NCI-H1694 (cell line): ENCODE data around the gene FAT4.
A peak's percentile ranks its signal among the peaks of the same experiment; 100 is the strongest.

ENCODE experiments used
- DNase-seq: peaks from one replicate; lab custom pipeline; 2025; lab: John Stamatoyannopoulos, UW

FAT4 gene, protein sequence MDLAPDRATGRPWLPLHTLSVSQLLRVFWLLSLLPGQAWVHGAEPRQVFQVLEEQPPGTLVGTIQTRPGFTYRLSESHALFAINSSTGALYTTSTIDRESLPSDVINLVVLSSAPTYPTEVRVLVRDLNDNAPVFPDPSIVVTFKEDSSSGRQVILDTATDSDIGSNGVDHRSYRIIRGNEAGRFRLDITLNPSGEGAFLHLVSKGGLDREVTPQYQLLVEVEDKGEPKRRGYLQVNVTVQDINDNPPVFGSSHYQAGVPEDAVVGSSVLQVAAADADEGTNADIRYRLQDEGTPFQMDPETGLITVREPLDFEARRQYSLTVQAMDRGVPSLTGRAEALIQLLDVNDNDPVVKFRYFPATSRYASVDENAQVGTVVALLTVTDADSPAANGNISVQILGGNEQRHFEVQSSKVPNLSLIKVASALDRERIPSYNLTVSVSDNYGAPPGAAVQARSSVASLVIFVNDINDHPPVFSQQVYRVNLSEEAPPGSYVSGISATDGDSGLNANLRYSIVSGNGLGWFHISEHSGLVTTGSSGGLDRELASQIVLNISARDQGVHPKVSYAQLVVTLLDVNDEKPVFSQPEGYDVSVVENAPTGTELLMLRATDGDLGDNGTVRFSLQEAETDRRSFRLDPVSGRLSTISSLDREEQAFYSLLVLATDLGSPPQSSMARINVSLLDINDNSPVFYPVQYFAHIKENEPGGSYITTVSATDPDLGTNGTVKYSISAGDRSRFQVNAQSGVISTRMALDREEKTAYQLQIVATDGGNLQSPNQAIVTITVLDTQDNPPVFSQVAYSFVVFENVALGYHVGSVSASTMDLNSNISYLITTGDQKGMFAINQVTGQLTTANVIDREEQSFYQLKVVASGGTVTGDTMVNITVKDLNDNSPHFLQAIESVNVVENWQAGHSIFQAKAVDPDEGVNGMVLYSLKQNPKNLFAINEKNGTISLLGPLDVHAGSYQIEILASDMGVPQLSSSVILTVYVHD (N-terminal part only)

GRCh38 chr4:125314676-125315575 lies at the start of gene FAT4:
TSS of gene FAT4 (plus strand) at chr4:125314955. CDS start at chr4:125316412, 1,457 bp downstream.
- peak; percentile 67 for DNase-seq

GRCh38 chr4:125265846-125266245 lies 48.9 kb upstream of the FAT4 start:
- DNase-seq, result no peak

DNA sequence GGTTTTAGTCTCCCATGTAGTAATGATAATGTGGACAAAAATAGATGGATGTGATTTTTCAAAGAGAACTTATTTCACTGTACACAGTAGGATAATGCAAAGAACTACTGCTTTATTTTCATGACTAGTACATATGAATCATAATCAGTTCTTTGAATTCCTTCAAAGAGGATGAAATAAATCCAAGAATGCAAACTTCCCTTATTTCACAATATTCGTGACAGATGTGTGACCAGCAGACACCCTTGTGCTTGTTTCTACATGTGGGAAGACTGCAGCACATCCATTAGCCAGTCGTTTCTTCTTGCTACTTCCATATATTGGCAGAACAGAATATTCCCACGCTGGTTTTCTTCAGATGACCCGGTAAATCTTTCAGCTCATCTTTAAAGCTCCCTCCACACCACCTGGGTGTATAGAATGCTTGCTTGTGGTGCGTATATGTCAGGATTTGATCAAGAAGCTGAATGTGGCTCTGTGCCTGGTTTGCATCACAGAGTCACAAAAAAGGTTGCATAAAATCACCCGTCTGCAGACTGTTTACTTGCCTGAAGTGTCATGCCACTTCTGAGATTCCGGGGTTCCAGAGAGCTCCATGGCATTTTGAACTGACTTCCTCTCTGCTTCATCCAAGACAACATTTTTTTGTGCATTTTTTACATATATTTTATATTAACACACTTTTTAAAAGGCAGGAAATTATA lies 47.7 kb upstream of the FAT4 start:
- no peak for DNase-seq

DNA sequence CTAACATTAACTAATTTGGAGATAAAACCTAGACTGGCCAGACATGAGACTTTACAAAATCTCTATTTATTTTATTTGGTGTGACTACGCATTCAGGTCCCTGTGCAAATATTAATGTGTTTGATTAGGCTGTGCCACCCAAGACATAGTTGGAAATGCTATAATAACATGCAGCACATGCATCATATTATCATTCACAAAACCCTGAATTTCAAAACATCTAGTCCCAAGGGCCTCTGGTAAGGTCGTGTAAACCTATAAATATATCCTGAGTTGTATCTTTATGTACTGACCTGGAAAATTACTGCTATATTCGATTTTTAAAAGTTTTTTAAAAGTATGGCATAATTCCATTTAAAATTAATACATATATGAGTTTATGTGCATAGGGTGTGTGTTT lies 47.1 kb upstream of the FAT4 start:
- no peak for DNase-seq

DNA sequence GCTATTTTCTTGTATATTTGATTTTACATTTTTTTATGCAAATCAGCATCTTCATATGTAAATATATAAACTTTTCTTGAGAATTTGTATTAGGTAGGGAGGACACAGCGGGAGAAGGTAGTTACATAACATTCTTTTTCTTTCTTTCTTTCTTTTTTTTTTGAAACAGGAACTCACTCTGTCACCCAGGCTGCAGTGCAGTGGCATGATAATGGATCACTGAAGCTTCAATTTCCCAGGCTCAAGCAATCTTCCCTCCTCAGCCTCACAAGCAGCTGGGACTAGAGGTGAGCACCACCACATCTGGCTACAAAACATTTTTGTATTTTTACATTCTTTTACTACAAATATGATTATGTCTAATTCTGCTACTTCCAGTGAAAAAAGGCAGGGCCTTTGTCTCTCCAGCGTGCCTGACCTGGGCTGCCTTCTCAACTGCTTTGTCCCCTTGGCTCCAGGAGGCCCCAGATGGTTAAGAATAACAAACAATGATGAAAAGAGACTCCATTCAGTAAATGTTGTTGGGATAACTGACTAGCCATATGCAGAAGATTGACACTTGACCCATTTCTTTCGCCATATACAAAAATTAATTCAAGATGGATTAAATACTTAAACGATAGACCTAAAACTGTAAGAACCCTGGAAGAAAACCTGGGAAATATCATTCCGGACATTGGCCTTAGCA lies 46.5 kb upstream of the FAT4 start:
- no peak for DNase-seq

DNA sequence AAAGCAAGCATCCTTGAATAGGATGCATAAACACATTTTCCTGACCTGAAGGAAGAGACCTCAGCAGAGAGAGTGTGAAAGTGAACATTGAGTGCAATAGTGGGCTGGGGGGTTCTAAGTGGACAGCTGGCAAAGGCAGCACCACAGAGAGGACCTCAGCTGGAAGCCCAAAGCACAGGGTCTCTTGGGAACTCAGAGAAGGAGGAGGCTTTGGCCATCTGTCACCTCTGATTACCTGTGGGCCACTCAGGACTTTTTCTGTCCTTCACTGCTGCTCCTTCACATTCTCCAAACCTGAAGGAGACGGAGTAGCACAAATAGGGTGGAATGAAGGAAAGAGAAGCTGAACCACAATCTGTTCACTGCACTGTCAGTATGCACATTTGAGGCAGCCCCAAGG lies 37.9 kb upstream of the FAT4 start:
- DNase-seq, result no peak

- no peak for DNase-seq
These were observed 37.0 kb upstream of the FAT4 start for GRCh38 chr4:125277790-125278189.

DNA sequence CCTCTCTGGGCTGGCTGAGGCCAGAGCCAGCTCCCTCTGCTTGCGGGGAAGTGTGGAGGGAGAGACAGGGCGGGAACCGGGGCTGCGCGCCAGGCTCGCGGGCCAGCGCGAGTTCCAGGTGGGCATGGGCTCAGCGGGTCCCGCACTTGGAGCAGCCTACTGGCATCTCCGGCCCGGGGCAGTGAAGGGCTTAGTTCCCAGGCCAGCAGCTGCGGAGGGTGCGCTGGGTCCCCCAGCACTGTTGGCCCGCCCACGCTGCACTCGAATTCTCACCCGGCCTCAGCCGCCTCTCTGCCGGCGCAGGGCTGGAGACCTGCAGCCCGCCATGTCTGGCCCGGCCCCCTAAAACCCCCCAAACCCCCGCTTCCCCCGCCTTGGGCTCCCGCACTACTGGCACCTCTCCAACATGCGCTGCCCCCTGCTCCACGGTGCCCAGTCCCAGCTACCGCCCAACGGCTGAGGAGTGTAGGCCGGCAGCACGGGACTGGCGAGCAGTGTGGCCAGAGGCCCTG lies 33.8 kb upstream of the FAT4 start:
- no peak for DNase-seq

- DNase-seq, result no peak
These were observed 31.0 kb upstream of the FAT4 start for GRCh38 chr4:125283707-125284279.

DNA sequence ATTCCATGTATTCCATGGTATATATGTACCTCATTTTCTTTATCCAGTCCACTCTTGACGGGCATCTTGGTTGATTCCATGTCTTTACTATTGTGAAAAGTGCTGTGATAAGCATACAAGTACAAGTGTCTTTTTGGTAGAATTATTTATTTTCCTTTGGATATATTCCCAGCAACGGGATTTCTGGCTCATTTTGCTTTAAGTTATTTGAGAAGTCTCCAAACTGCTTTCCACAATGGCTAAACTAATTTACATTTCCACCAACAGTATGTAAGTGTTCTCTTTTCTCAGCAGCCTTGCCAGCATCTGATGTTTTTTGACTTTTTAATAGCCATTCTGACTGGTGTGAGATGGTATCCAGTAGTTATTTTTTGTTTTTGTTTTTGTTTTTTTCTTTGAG lies 17.6 kb upstream of the FAT4 start:
- no peak for DNase-seq

DNA sequence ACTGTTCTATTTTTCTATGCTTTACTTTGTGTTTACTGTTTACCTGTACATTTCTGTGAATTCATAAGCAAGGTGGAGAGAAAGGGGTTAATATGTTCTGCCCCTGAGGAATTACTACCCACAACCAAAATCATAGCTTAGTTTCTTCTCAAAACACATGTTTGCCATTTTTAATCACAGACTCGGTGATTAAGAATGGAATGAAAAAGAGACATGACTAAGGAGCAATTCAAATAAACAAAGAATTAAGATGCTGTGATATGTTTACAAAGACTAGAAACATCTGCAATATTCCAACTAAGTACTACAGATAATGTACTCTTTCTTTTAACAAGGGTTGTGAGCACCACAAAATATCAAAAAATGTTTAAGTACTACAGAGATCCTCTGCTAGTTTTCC lies 11.7 kb upstream of the FAT4 start:
- no peak for DNase-seq

GRCh38 chr4:125303821-125304220 lies 10.9 kb upstream of the FAT4 start:
- no peak for DNase-seq

DNA sequence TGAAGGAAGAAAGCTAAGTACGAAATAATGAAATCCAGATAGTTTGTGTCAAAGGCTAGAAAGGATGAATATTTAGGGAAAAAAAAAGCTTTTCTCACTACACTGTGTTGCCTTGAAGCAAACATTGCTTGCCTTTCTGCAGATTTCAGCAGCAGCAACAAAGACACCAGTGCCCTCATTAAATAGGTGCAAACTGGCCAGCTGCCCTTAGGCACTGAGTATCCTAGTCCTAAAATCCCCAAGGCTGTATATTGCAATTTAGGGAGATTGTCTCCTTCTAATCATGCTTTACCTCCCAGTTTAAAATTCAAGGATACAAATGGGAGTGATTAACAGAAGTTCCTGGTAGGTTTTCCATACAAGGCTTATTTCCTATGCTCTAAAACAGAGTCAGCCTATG lies 8.6 kb upstream of the FAT4 start:
- no peak for DNase-seq

DNA sequence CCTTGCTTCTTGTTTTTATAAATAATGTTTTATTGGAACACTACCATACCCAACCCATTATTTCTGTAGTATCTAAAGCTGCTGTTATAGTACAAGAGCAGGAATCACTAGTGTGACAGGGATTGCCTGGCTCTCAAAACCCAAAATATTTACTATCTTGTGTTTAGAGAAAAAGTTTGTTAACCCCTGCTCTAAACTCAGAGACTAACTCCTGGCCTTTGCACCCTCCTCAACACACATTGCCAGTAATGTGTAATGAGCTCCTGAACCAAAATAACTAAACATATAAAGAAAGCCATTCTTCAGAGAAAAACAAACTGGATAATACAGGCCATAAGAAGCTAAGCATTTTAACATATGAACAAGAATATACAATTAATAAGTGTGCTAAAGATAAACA lies 8.2 kb upstream of the FAT4 start:
- DNase-seq, result no peak

DNA sequence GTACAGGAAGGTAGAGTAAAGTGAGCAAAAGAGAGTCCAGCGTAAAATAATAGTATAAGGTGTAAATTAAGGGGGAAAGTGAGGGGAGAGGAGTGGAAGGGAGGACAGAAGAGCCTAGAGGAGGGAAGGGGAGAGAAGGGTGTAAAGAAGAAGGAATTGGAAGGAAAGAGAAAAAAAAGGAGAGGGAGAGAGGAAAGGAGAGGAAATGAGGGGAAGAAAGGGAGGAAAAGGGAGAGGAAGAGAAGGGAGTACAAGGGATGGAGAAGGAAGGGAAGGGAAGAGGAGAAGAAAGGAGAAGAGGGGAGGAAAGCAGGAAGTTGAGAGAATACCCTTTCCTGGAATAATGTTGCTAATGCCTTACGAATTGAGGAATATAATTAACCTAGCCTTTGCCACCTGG lies 3.3 kb upstream of the FAT4 start:
- no peak for DNase-seq

- peak; percentile 86 for DNase-seq
These were observed 1.3 kb upstream of the FAT4 start for GRCh38 chr4:125313497-125313896.

- no peak for DNase-seq
These were observed 627 bp upstream of the FAT4 start for GRCh38 chr4:125313989-125314667.

GRCh38 chr4:125315576-125316400 lies 1.0 kb downstream of the FAT4 start:
- DNase-seq, result peak; percentile 5

DNA sequence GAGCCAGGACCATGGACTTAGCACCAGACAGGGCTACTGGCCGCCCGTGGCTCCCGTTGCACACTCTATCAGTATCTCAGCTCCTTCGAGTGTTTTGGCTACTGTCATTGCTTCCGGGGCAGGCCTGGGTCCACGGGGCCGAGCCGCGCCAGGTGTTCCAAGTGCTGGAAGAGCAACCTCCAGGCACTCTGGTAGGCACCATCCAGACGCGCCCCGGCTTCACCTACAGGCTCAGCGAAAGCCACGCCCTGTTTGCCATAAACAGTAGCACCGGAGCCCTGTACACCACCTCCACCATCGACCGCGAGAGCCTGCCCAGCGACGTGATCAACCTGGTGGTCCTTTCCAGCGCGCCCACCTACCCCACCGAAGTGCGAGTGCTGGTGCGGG lies 1.6 kb downstream of the FAT4 start:
- no peak for DNase-seq
